DND-41 (cell line): ENCODE data around the gene ADIPOQ.

Experiments
- ATAC-seq: fragments of 200-7000 bp; cut with Tn5 transposase; 3 replicates; pipeline ENCODE4 v1.9.1; 2021; ENCODE audit warnings: low read depth; ENCODE audit not compliant: insufficient read depth
- DNase-seq: peaks from one replicate; pipeline ENCODE4 v3.0.0-alpha.2; 2020
- H2AFZ ChIP-seq: 2 replicates; pipeline ENCODE4 v1.6.0; 2012; ENCODE audit warnings: low read depth, low read length
- H3K27ac ChIP-seq: 2 replicates; pipeline ENCODE4 v1.5.1; 2012; ENCODE audit warnings: low read length, inconsistent platforms
- H3K27me3 ChIP-seq: fragments of 200-600 bp; sonication (generic); 2 replicates; pipeline ENCODE4 v1.6.0; 2012; ENCODE audit warnings: low read length, mild to moderate bottlenecking, inconsistent platforms; ENCODE audit not compliant: insufficient read depth, poor library complexity
- H3K36me3 ChIP-seq: 2 replicates; pipeline ENCODE4 v1.5.1; 2012; ENCODE audit warnings: low read length, inconsistent platforms; ENCODE audit not compliant: insufficient read depth
- H3K4me1 ChIP-seq: 2 replicates; pipeline ENCODE4 v1.5.1; 2012; ENCODE audit warnings: mild to moderate bottlenecking, low read length; ENCODE audit not compliant: insufficient read depth
- H3K4me2 ChIP-seq: 2 replicates; pipeline ENCODE4 v1.6.0; 2012; ENCODE audit warnings: mild to moderate bottlenecking, moderate library complexity, low read length, inconsistent platforms; ENCODE audit not compliant: insufficient read depth
- H3K4me3 ChIP-seq, 2 experiments: fragments of 200-600 bp in 1 of 2; shearing (Covaris generic) in 1 of 2; 2 replicates each; pipeline ENCODE4 v1.5.1; 2012 to 2016; ENCODE audit warnings: inconsistent platforms in 2 of 2, low read length in 2 of 2, mild to moderate bottlenecking in 2 of 2, low read depth in 1 of 2, moderate library complexity in 1 of 2
- H3K79me2 ChIP-seq: 2 replicates; pipeline ENCODE4 v1.6.0; 2012; ENCODE audit warnings: low read length, inconsistent platforms; ENCODE audit not compliant: insufficient read depth
- H3K9ac ChIP-seq: 2 replicates; pipeline ENCODE4 v1.6.0; 2012; ENCODE audit warnings: low read depth, mild to moderate bottlenecking, inconsistent platforms, low read length, moderate library complexity
- H3K9me3 ChIP-seq: 2 replicates; pipeline ENCODE4 v1.5.1; 2012; ENCODE audit warnings: low read length, moderate library complexity, mild to moderate bottlenecking, inconsistent platforms; ENCODE audit not compliant: insufficient read depth, severe bottlenecking
- H4K20me1 ChIP-seq: 2 replicates; pipeline ENCODE4 v1.6.0; 2012; ENCODE audit warnings: low read length; ENCODE audit not compliant: insufficient read depth
- CTCF ChIP-seq: IDR thresholded peaks from 2 replicates; pipeline ENCODE4 v1.5.1; 2012; ENCODE audit warnings: borderline replicate concordance, low read length, moderate library complexity, mild to moderate bottlenecking; ENCODE audit not compliant: poor library complexity, severe bottlenecking; ENCODE audit errors: extremely low read depth
- EZH2 ChIP-seq: IDR thresholded peaks from 3 replicates; pipeline ENCODE4 v1.6.1; 2012; ENCODE audit warnings: borderline replicate concordance, low read depth, mild to moderate bottlenecking, moderate library complexity, low read length, inconsistent platforms; ENCODE audit not compliant: severe bottlenecking

ADIPOQ gene

GRCh38 chr3:186841620-186842019 lies 890 bp upstream of the ADIPOQ start:
- DNase-seq, result no peak
- Histone ChIP-seq H3K4me2 (no peak overlapping the region), H3K4me3 (no peak overlapping the region), H3K79me2 (no peaks in the 10 kb centered on the region), H3K27me3 (peaks cover 18% of the 10 kb centered on the region), H3K4me1 (no peaks in the 10 kb centered on the region), H3K27ac (no peak overlapping the region), H3K36me3 (no peaks in the 10 kb centered on the region), H3K9ac (no peak overlapping the region), H3K9me3 (no peaks in the 10 kb centered on the region), H4K20me1 (no peaks in the 10 kb centered on the region), H2AFZ (no peak overlapping the region)
- TF ChIP-seq EZH2, result no peak
- TF ChIP-seq CTCF, result no peak
- no peak for ATAC-seq

- no peaks in the 10 kb centered on the region for H4K20me1 ChIP-seq
- no peaks in the 10 kb centered on the region for H3K9me3 ChIP-seq
- ATAC-seq, result no peak
- no peak for TF ChIP-seq CTCF
- TF ChIP-seq EZH2, result no peak
- H3K27ac ChIP-seq, result no peak overlapping the region
- no peaks in the 10 kb centered on the region for H3K36me3 ChIP-seq
- no peak overlapping the region for H2AFZ ChIP-seq
- H3K4me2 ChIP-seq, result no peak overlapping the region
- H3K4me3 ChIP-seq, result no peak overlapping the region
- peaks cover 24% of the 10 kb centered on the region for H3K27me3 ChIP-seq
- no peaks in the 10 kb centered on the region for H3K4me1 ChIP-seq
- no peak for DNase-seq
- no peaks in the 10 kb centered on the region for H3K79me2 ChIP-seq
- H3K9ac ChIP-seq, result no peak overlapping the region
These were observed 526 bp downstream of the ADIPOQ start for GRCh38 chr3:186843039-186843432.

GRCh38 chr3:186844908-186845307 lies 2.4 kb downstream of the ADIPOQ start:
- Histone ChIP-seq H3K4me1 (no peaks in the 10 kb centered on the region), H3K4me2 (no peak overlapping the region), H3K9ac (no peak overlapping the region), H3K9me3 (no peaks in the 10 kb centered on the region), H3K27ac (no peak overlapping the region), H3K36me3 (no peaks in the 10 kb centered on the region), H3K4me3 (no peak overlapping the region), H2AFZ (no peak overlapping the region), H3K27me3 (peaks cover 24% of the 10 kb centered on the region), H4K20me1 (no peaks in the 10 kb centered on the region), H3K79me2 (no peaks in the 10 kb centered on the region)
- TF ChIP-seq EZH2 (no peak), CTCF (no peak)
- ATAC-seq, result no peak
- DNase-seq, result no peak

- Histone ChIP-seq H3K9me3 (no peaks in the 10 kb centered on the region), H2AFZ (no peak overlapping the region; the same call in 1 of the 2 replicates), H3K36me3 (no peaks in the 10 kb centered on the region), H3K9ac (no peak overlapping the region), H3K27ac (no peak overlapping the region), H3K4me2 (no peak overlapping the region), H4K20me1 (no peaks in the 10 kb centered on the region), H3K79me2 (no peaks in the 10 kb centered on the region), H3K4me1 (no peaks in the 10 kb centered on the region), H3K4me3 (no peak overlapping the region), H3K27me3 (peaks cover 24% of the 10 kb centered on the region)
- ATAC-seq (no peak), DNase-seq (no peak)
- TF ChIP-seq EZH2 (no peak), CTCF (no peak)
These were observed 3.2 kb downstream of the ADIPOQ start for GRCh38 chr3:186845756-186846155.
